Right lung (tissue), 5 donors: ENCODE data around the gene SMYD3. TPM values are rescaled to one million over a fixed set of nuclear protein-coding genes. Genes with fewer than 3 reads are reported as not detected.
"Not testable (repeated sequence)": the region's sequence is repeated elsewhere in the genome, so short reads cannot be mapped to it uniquely, and the experiment has no call there.

ENCODE experiments used
- DNase-seq, 2 donors: peaks; one replicate each; pipeline ENCODE4 v3.0.0-alpha.2; 2013
- polyA plus RNA-seq, 5 donors: library from polyadenylated mRNA; unstranded; fragments of 120-200 nt; gene quantifications; one replicate each; pipeline versions ENCODE4 v1.2.1 to v1.2.3, GENCODE V29; 2013; ENCODE audit warnings: inconsistent platforms in 1 of 5, low replicate concordance in 1 of 5; ENCODE audit not compliant: insufficient read length in 5 of 5, insufficient read depth in 1 of 5

The SMYD3 gene
- polyA plus RNA-seq, 5 donors: 20.9 to 28.5 (median 24.4) TPM

GRCh38 chr1:245718951-245719350 lies 788.1 kb downstream of the SMYD3 start:
- DNase-seq: no peak

DNA sequence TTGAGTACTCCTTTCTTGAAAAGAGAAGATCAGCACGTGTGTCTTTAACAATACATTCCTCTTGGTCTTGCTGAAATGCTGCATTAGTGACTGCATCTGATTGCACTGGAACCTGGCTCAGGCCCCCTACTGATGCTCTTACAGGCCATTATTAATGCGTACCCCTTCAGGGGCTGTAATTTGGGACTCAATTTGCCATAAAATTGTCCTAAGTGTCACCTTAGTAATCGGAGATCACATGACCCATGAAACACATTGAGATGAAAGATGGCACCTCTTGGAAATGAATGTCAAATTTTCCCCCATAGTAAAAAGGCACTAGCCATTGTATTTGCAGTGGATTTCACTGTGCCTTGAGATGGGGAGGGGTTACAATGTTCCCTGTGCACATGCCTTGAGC lies 789.0 kb downstream of the SMYD3 start:
- DNase-seq: no peak

GRCh38 chr1:245717611-245718010 lies 789.5 kb downstream of the SMYD3 start:
- no peak for DNase-seq

GRCh38 chr1:245716561-245716960 lies 790.5 kb downstream of the SMYD3 start:
- DNase-seq: no peak

DNA sequence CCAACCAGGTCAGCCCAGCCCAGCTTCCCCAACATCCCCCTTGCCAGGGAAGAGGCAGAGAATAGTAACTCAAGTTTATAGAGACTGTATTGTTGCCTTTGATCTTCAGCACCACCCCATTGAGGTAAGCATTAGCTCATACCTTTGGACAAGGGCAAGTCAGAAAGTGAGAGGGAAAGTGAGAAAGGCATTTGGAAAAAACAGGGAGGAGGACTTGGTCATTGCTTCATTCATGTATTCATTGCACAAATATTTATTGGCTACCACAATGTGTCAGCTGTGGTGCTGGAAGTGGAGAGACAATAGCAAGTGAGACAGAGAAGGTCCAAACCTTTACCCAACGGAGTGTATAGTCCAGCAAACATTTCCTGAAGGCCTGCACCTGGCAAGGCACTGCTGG lies 791.1 kb downstream of the SMYD3 start:
- DNase-seq: no peak

- DNase-seq: no peak
Measured at GRCh38 chr1:245715291-245715701, 791.8 kb downstream of the SMYD3 start.

GRCh38 chr1:245714027-245714426 lies 793.1 kb downstream of the SMYD3 start:
- not testable (repeated sequence) for DNase-seq

- DNase-seq: no peak
Measured at GRCh38 chr1:245710961-245711903, 795.8 kb downstream of the SMYD3 start.

DNA sequence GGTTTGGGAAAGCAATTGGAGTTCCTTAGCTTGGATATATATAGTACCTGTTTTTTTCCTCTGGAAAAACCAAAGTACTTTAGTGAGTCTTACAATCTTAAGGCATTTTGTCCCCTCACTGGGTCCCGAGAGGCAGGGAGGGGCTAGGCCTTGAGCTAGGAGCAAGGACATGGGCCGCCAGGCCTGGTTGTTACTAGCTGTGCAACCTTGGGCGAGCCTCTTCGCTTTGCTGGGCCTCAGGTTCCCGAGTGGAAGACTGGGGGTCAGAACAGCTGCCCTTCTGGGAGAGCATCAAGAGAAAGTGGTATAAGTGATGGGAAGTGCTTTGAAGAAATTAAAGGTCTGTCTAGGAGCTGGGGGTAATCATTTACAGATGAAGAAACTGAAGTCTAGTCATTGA lies 799.1 kb downstream of the SMYD3 start:
- no peak for DNase-seq

DNA sequence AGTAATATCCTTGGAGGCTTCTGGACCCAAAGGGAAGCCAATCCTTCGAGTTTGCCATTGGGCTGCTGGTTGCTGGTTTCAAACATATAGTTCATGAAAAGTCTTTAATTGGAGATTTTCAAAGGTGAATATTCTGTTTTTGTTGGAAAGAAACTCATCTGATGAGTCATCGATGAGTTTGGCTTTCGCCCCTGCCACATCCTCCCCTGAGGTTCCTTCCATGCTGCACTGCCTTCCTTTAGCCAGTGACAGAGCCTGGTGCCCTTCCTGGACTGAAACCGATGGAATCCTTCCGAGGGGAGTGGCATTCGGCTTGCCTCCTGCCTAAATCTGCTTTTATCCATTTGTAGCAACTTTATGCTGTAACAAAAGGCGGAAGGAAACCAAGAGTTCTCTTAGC lies 802.3 kb downstream of the SMYD3 start:
- no peak for DNase-seq

- no peak for DNase-seq
Measured at GRCh38 chr1:245704341-245704740, 802.7 kb downstream of the SMYD3 start.

DNA sequence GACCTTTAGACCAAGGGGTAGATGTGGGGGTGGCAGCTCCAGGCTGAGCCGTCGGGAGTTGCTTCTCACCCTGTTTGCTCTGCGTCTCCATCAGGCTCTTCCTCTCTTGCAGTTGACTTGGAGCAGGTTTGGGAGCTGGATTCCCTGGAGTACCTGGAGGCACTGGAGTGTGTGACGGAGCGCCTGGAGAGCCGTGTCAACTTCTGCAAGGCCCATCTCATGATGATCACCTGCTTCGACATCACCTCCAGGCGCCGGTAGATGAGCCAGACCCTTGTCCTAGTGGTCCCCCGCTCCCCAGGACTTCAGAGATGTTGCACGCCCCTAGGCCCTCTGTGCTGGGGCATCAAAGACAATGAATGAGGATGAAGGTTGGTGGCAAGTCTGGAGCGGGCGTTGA lies 804.7 kb downstream of the SMYD3 start:
- no peak for DNase-seq

- DNase-seq: no peak
Measured at GRCh38 chr1:245701631-245702030, 805.4 kb downstream of the SMYD3 start.

DNA sequence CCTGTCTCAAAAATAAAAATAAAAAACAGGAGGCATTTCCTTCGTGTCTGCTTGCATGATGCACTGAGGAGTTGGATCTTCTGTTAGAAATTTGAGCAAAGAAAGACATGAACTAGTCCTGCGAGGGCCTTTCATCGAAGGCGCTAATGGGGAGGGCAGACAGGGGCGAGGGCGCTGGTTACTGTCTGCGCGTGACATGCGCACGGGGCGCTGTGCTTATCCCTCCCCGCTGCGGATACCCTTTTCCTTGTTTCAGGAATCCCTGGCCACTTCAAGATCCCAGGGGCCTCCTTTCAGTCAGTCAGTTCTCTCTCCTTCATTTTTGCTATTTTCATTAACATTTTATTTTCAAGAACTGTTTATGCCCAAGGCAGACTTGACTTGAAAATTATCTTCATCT lies 806.4 kb downstream of the SMYD3 start:
- DNase-seq: no peak

Other genes starting within 250 kb of the SMYD3 start
- 10 to 100 TPM; 15.6 to 17.3 (median 16.2) TPM for gene TFB2M, start 59.0 kb upstream of the SMYD3 start, polyA plus RNA-seq
- gene CNST, start 59.2 kb upstream of the SMYD3 start, polyA plus RNA-seq: 10 to 100 TPM; 14.0 to 20.9 (median 20.0) TPM
- 10 to 100 TPM; 40.2 to 46.7 (median 44.7) TPM for gene SCCPDH, start 217.1 kb upstream of the SMYD3 start, polyA plus RNA-seq